Stimulated activated CD8-positive, alpha-beta memory T cell treated with anti-CD3 and anti-CD28 coated beads, Interleukin-12 subunit alpha, Interleukin-12 subunit beta, amount 100 ng/mL, for 1 hour (primary cell): ENCODE results near the gene MDM2.
"Not testable (repeated sequence)": the region's sequence is repeated elsewhere in the genome, so short reads cannot be mapped to it uniquely, and the experiment has no call there.

Experiments used
- DNase-seq: peaks from one replicate; pipeline ENCODE4 v3.0.0-alpha.2; 2020; ENCODE audit warnings: low read depth

MDM2 gene

DNA sequence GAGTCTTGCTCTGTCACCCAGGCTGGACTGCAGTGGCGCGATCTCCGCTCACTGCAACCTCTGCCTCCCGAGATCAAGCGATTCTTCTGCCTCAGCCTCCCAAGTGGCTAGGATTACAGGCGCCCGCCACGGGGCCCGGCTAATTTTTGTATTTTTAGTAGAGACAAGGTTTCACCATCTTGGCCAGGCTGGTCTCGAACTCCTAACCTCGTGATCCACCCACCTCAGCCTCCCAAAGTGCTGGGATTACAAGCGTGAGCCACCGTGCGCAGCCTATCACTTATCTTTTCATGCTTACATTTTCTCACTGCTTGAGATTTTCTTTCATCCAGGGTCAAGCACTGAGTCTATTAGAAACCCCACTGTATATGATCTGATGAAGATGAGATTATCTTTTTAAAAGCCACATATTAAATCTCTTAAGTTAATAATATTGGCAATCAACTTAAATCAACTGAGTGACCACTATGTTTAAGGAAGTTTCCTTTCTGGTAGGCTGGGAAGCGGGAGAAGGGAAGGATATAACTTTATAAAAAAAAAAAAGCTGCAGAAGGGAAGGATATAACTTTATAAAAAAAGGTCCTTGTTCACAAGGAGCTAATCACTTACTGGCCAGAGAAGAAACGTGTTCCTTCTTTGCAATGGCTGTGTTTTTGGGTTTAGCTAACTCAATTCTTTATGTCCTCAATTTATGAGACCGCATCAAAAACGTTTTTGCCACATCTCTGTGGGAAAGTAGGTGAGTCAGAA is 1.3 kb upstream of the MDM2 start:
- no peak for DNase-seq

DNA sequence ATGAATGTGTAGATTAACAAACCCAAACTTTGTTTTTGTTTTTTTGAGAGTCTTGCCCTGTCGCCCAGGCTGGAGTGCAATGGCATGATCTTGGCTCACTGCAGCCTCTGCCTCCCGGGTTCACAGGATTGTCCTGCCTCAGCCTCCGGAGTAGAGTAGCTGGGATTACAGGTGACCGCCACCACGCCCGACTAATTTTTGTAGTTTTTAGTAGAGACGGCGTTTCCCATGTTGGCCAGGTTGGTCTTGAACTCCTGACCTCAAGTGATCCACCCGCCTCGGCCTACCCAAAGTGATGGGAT is 752 bp upstream of the MDM2 start:
- not testable (repeated sequence) for DNase-seq

DNA sequence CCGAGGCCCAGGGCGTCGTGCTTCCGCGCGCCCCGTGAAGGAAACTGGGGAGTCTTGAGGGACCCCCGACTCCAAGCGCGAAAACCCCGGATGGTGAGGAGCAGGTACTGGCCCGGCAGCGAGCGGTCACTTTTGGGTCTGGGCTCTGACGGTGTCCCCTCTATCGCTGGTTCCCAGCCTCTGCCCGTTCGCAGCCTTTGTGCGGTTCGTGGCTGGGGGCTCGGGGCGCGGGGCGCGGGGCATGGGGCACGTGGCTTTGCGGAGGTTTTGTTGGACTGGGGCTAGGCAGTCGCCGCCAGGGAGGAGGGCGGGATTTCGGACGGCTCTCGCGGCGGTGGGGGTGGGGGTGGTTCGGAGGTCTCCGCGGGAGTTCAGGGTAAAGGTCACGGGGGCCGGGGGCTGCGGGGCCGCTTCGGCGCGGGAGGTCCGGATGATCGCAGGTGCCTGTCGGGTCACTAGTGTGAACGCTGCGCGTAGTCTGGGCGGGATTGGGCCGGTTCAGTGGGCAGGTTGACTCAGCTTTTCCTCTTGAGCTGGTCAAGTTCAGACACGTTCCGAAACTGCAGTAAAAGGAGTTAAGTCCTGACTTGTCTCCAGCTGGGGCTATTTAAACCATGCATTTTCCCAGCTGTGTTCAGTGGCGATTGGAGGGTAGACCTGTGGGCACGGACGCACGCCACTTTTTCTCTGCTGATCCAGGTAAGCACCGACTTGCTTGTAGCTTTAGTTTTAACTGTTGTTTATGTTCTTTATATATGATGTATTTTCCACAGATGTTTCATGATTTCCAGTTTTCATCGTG is 612 bp downstream of the MDM2 start:
- DNase-seq: peak; percentile 30

DNA sequence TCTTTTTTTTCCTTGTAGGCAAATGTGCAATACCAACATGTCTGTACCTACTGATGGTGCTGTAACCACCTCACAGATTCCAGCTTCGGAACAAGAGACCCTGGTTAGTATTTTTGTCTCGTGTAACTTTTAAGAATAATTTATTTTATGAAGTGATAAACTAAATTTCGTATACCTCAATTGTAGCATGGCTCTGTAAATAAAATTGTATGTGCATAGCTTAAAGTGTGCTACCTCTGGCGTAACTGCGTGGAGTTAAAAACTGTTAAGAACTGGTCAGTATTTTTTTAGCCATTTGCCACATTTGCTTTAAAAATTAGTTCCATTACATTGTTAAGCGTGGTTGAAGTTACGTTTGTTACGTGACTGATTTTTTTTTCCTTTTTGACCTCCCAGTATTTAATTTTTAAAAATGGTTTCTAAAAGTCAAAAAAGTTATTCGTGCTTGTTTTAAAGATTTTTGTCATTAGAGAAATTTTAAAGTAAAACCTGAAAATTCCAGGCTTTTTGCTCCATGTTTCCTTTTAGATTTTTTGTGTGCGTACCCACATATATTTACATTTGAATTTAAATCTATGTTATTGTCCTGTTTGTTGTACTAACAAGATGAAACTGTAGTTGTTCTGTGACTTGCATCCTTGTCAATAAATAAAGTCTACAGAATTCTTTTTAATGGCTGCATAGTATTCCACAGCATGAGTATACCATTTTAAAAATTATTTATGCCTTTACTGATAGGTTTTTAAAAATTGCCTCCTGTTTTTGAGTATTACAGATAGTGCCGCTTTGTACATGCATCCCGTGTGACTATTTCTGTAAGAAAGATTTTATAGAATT is 1.4 kb downstream of the MDM2 start:
- DNase-seq: no peak

DNA sequence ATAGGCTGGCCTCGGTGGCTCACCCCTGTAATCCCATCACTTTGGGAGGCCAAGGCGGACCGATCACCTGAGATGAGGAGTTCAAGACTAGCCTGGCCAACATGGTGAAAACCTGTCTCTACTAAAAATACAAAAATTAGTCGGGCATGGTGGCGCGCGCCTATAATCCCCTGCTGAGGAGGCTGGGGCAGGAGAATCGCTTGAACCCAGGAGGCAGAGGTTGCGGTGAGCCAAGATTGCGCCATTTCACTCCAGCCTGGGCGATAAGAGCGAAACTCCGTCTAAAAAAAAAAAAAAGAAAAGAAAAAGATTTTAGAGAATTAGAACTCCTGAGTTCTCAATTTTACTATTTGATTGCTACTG is 2.0 kb downstream of the MDM2 start:
- not testable (repeated sequence) for DNase-seq

DNA sequence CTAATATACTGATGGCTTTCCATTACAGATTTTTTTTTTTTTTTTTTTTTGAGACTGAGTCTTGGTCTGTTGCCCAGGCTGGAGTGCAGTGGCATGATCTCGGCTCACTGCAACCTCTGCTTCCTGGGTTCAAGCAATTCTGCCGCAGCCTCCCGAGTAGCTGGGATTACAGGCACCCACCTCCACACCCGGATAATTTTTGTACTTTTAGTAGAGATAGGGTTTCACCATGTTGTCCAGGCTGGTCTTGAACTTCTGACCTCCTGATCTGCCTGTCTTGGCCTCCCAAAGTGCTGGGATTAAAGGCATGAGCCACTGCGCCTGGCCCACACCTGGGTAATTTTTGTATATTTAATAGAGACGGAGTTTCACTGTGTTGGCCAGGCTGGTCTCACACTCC is 3.6 kb downstream of the MDM2 start:
- not testable (repeated sequence) for DNase-seq

DNA sequence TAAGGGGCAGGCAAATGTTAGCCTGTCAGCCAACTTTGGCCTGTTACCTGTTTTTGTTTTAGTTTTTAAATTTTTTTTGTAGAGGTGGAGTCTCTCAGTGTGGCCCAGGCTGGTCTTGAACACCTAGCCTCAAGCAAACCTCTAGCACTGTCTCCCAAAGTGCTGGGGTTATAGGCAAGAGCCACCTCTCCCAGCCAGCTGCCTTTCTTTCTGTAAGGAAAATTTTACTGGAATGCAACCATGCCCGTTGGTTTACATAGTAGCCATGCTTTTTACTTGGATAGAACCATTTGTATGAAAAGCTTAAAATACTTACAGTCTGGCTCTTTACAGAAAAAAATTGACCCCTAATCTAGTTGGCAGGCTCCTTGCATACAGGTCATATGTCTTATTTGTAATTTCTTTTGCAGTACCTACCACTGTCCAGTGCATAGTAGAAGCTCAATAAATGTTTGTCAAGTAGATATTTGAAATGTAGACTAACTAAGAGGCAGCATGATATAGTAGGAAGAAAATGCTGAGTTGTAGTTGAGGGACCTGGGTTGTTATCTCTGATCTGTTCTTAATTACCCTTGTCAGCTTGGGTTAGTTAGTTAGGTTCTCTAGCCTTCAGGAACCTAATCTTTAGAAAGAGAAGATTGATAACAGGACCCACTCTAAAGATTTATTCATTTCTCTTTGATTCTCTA is 4.7 kb downstream of the MDM2 start:
- DNase-seq: no peak

DNA sequence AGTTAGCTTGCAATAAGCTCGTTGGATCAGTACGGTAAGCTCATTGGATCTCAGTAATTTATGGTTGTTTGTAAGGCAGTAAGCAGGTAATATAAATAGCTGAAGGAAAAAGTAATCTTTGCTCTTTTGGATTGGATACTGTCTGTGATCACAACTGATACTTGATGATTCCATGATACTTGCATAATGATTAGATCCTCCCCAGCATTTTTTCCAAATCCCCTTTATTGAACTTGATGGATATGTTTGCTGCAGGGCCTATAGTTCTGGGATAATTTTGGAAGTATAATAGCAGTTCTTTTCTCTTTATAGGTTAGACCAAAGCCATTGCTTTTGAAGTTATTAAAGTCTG is 5.2 kb downstream of the MDM2 start:
- no peak for DNase-seq

DNA sequence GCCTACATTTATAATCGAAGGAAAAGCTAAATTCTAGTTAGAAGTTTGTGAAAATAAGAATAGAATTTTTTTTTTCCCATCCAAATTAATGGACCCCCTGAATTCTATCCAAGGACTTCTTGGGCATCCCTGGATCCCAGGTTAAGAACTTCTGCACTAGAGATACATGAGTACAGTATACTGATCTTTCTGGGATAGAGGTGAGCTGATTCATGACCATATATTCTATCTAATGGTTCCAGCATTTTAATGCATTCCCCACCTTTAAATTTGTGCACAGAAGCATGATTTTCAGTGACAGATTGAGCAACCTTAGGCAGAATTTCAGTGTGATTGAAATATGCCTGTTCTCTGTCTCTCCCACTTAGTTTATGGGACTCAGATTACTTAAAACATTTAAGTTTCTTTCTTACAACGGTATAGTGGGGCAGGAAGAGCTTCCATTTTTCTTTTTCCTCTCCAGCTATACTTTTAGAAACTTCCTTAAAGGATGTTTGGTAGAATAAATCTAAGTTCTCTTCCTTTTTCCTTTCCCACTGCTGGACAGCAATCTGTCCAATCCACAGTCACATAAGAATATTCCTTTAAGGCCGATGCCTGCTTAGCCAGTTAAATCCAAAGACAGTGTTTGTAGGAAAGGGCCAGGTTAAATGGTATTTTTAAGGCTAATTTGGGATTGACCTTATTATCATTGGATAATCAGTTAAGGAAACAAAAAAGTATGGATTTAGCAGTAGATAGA is 6.7 kb downstream of the MDM2 start:
- DNase-seq: no peak

DNA sequence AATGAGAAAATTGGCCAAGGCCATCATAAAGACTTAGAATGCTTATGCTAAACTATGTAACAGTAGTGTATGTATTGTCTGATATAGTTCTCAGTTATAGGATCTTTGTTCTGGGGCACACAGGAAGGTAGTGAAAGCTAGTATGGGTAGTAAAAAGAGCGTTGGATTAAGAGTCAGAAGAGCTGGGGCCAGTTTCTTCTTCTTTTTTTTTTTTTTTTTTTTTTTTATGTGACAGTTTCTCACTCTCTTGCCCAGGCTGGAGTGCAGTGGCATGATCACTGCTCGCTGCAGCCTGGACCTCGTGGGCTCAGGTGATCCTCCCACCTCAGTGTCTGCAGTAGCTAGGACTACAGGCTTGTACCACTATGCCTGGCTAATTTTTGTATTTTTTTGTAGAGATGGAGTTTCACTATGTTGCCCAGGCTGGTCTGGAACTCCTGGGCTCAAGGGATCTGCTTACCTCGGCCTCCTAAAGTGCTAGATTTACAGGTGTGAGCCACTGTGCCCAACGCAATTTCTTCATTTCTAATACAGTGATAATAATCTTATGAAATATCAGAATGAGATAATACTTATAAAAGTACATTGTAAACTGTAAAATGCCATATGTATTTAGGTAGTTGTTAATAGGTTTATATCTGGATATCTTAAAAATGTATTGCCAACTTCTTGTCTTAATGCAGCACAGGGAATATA is 7.4 kb downstream of the MDM2 start:
- DNase-seq: no peak

DNA sequence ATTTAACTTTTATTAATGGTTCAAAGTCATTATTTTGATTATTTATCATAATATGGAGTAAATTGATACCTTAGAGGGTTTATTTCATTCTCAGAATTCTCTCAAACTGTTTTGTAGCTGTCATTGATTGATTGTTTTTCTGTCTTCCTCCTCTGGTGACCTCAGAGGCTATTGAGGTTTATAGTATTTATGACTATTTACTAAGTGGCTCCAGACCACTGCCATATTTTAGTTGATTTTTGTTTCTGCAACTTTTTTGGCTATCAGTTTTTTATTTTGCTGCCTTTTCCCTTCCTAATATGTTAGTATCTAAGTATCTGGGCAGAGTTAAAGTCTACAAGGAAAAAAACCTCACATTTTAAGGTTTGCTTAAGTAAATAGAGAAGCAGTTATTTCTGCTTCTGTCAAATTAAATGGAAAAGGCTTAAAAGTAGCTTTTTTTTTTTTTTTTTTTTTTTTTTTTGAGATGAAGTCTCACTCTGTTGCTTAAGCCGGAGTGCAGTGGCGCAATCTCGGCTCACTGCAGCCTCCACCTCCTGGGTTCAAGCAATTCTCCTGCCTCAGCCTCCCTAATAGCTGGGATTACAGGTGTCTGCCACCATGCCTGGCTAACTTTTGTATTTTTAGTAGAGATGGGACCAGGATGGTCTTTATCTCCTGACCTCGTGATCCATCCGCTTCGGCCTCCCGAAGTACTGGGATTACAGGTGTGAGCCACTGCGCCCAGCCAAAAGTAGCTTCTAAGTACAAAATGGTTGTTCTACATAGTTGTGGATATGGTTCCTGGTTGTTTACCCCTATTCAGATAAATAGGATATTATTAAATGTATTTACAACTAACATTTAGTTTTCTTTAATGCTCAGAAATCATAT is 8.2 kb downstream of the MDM2 start:
- DNase-seq: no peak

DNA sequence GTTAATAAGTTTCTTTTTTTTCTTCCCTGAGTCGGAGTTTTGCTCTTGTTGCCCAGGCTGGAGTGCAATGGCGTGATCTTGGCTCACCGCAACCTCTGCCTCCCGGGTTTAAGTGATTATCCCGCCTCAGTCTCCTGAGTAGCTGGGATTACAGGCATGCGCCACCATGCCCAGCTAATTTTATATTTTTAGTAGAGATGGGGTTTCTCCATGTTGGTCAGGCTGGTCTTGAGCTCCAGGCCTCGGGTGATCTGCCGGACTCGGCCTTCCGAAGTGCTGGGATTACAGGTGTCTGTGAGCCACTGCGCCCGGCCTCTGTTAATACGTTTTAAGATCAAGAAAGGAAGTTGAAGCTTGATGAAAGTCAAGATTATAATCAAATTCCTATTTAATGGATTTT is 11.5 kb downstream of the MDM2 start:
- not testable (repeated sequence) for DNase-seq

DNA sequence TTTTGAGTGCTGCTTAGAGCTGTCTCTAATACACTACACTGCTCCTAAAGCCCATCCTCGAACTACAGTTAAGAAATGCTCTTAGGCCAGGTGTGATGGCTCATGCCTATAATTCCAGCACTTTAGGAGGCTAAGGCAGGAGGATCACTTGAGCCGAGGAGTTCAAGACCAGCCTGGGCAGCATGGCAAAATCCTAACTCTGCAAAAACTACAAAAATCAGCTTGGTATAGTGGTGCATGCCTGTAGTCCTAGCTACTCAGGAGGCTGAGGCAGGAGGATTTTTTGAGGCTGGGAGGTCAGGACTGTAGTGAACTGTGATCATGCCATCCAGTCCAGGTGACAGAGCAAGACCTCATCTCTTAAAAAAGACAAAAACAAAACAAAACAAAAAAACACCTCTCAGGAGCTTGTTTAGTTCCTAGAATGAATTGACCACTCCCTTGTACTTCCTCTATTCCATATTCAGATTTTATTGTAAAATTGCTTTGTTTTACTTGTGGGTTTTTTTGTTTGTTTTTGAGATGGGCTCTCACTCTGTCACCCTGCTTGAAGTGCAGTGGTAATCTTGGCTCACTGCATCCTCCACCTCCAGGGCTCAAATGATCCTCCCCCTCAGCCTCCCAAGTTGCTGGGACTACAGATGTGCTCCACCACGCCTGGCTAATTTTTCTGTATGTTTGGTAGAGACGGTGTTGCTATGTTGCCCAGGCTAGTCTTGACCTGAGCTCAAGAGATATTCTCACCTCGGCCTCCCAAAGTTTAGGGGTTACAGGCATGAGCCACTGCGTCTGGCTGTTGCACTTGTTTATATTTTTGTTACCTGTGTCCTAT is 13.6 kb downstream of the MDM2 start:
- no peak for DNase-seq

DNA sequence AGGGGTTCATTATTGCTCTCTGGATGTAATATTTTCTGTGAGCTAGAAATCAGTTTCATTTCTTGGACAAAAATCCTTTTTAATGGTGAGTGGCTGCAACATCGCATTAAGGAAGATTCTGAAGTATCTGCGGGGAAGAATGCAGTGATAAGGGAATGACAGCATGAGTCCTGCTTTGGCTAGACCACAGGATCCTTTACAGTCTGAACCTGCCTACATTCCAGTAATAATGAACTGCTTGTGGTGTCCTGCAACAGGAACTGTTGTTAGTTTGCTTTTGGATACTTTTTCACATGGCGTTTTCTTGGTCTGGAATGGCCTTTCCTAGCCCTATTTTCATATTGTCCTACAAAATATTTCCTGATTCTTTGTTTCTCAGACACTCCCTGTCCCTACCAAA is 15.7 kb downstream of the MDM2 start:
- DNase-seq: no peak

DNA sequence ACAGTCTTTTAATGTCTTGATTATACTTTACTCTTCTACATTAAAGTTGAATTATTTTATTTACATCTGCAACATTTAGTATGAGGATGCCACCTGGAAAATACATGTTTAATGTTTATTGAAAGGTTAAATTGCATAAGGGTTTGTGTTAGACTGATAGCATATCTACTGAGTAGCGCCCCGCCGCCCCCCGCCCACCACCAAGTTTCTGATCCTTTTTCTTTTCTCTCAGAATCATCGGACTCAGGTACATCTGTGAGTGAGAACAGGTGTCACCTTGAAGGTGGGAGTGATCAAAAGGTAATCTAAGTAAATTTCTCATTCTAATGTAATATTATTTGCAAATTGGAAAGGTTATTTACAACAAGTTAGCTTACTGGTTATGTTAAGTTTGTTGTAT is 16.2 kb downstream of the MDM2 start:
- no peak for DNase-seq

DNA sequence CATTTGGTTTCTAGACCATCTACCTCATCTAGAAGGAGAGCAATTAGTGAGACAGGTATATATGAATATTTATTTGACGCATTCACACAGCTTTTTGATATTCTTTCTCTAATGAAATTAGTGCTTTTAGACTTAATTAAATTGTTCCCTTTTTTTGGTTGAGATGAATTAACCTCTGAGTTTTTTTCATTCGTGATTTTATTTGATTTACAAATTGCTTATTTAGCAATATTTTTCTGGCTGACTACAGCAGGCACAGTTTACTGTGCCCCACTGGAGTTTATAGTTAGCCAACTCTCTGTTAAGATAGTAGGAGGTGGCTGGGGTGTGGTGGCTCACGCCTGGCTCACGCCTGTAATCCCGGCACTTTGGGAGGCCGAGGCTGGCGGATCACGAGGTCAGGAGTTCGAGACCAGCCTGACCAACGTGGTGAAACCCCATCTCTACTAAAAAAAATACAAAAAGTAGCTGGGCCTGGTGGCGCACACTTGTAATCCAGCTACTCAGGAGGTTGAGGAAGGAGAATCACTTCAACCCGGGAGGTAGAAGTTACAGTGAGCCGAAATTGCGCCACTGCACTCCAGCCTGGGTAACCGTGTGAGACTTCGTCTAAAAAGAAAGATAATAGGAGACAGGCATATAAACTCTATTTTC is 16.7 kb downstream of the MDM2 start:
- no peak for DNase-seq

DNA sequence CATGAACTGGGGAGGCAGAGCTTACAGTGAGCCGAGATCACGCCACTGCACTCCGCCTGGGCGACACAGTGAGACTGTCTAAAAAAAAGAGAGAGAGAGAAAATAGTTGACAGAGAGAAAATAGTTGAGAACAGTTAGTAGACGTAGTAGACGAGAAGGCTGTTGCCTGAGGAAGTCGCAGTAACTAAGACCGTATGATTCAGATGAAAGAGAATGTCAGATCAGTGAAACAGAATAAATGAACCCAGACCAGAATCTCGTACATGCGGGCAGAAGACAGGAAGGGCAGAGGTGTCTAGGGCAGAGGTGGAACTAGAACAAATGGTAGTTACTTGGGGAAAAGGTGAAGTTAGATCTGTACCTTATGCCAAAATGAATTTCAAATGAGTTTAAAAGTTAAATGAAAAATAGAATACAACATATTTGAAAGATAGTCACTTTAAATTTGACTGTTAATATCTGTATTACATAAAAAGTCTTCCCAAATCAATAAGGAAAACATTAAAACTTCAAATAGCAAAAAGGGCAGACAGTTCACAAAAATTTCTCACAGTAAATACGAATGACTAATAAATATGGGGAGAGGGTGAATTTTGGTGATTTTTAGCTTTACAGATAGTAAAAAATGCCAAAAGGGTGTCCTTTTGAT is 17.7 kb downstream of the MDM2 start:
- DNase-seq: no peak
